B cell (primary cell): ENCODE data around the gene PPP1R15A. TPM values are rescaled to one million over a fixed set of nuclear protein-coding genes. Genes with fewer than 3 reads are reported as not detected.
"Not testable (repeated sequence)": the region's sequence is repeated elsewhere in the genome, so short reads cannot be mapped to it uniquely, and the experiment has no call there.

Experiments used
- ATAC-seq: fragments of 200-7000 bp; cut with Tn5 transposase; one replicate; pipeline ENCODE4 v1.10.0; 2021; ENCODE audit warnings: low read depth, mild to moderate bottlenecking, moderate number of reproducible peaks, moderate library complexity
- CTCF ChIA-PET: fragments of 350-600 bp; sonication (Branson Sonifier 250); formaldehyde crosslinking; loops from one replicate; lab custom pipeline; 2021; ENCODE audit warnings: antibody characterized with exemption, inconsistent platforms; lab: Charles Lee
- POLR2A ChIA-PET: fragments of 350-600 bp; sonication (Branson Sonifier 250); formaldehyde crosslinking; loops from one replicate; lab custom pipeline; 2021; ENCODE audit warnings: antibody characterized with exemption; lab: Charles Lee
- DNase-seq: peaks from one replicate; pipeline ENCODE4 v3.0.0; 2013
- H2AFZ ChIP-seq: 2 replicates; pipeline ENCODE4 v1.6.1; 2012; ENCODE audit warnings: mild to moderate bottlenecking, low read depth, low read length; ENCODE audit not compliant: insufficient read depth, poor library complexity, severe bottlenecking
- H3K27ac ChIP-seq, 2 donors: 1 replicate in 1 of 2; 2 replicates in 1 of 2; pipeline ENCODE4 v1.5.1; 2012 to 2013; ENCODE audit warnings: low read length in 2 of 2, mild to moderate bottlenecking in 2 of 2, moderate library complexity in 1 of 2
- H3K27me3 ChIP-seq, 4 experiments: fragments of 200-600 bp in 1 of 4; sonication (generic) in 1 of 4; replicated peaks in 1 of 4; 1 replicate in 2 of 4; 2 replicates in 2 of 4; pipeline versions ENCODE4 v1.6.1 to v1.7.0; 2013 to 2016; ENCODE audit warnings: low read length in 3 of 4, mild to moderate bottlenecking in 2 of 4, mixed read lengths in 1 of 4, moderate library complexity in 1 of 4; ENCODE audit not compliant: insufficient read depth in 4 of 4, control insufficient read depth in 3 of 4; ENCODE audit errors: control extremely low read depth in 1 of 4
- H3K36me3 ChIP-seq, 2 experiments: replicated peaks in 1 of 2; 1 replicate in 1 of 2; 2 replicates in 1 of 2; pipeline versions ENCODE4 v1.6.1 to v1.7.1; 2013; ENCODE audit warnings: low read length in 1 of 2; ENCODE audit not compliant: insufficient read depth in 2 of 2, control insufficient read depth in 1 of 2; ENCODE audit errors: control extremely low read depth in 1 of 2, extremely low read depth in 1 of 2
- H3K4me1 ChIP-seq, 2 donors: fragments of 200-600 bp in 1 of 2; sonication (generic) in 1 of 2; 1 replicate in 1 of 2; 2 replicates in 1 of 2; pipeline versions ENCODE4 v1.5.1 to v1.6.1; 2013 to 2017; ENCODE audit warnings: low read length in 2 of 2; ENCODE audit not compliant: control insufficient read depth in 2 of 2, insufficient read depth in 2 of 2
- H3K4me2 ChIP-seq: replicated peaks from 2 replicates; pipeline ENCODE3; 2012; ENCODE audit warnings: mild to moderate bottlenecking, low read depth, low read length; ENCODE audit not compliant: poor library complexity, severe bottlenecking
- H3K4me3 ChIP-seq, 5 experiments: fragments of 200-600 bp in 1 of 5; sonication (generic) in 1 of 5; 1 replicate in 3 of 5; 2 replicates in 2 of 5; pipeline versions ENCODE4 v1.5.1 to v1.7.0; 2011 to 2016; ENCODE audit warnings: low read length in 4 of 5, mild to moderate bottlenecking in 4 of 5, low read depth in 2 of 5, control low read depth in 1 of 5, moderate library complexity in 1 of 5; ENCODE audit not compliant: insufficient read depth in 1 of 5; ENCODE audit errors: control extremely low read depth in 1 of 5, extremely low read depth in 1 of 5
- H3K79me2 ChIP-seq: fragments of 200-600 bp; sonication (generic); one replicate; pipeline ENCODE4 v1.6.0; 2016; ENCODE audit warnings: low read length; ENCODE audit not compliant: control insufficient read depth, insufficient read depth
- H3K9ac ChIP-seq: fragments of 200-600 bp; sonication (generic); 2 replicates; pipeline ENCODE4 v1.6.1; 2017; ENCODE audit warnings: mild to moderate bottlenecking, low read length, moderate library complexity
- H3K9me3 ChIP-seq, 3 donors: one replicate each; pipeline versions ENCODE4 v1.6.1 to v1.7.1; 2013; ENCODE audit warnings: low read length in 2 of 3; ENCODE audit not compliant: control insufficient read depth in 2 of 3, insufficient read depth in 1 of 3; ENCODE audit errors: control extremely low read depth in 1 of 3
- H4K20me1 ChIP-seq: 2 replicates; pipeline ENCODE4 v1.6.0; 2012; ENCODE audit warnings: mild to moderate bottlenecking, low read length; ENCODE audit not compliant: insufficient read depth, control insufficient read depth, poor library complexity, severe bottlenecking
- H3K27ac Mint-ChIP-seq: one replicate; pipeline ENCODE4 v1.8.0; 2021; ENCODE audit warnings: mixed read lengths
- H3K27me3 Mint-ChIP-seq: one replicate; pipeline ENCODE4 v1.8.0; 2021; ENCODE audit warnings: mixed read lengths
- H3K4me1 Mint-ChIP-seq: one replicate; pipeline ENCODE4 v1.8.0; 2021; ENCODE audit warnings: mixed read lengths
- H3K4me3 Mint-ChIP-seq: one replicate; pipeline ENCODE4 v1.8.0; 2021; ENCODE audit warnings: mixed read lengths
- H3K9me3 Mint-ChIP-seq: one replicate; pipeline ENCODE4 v1.8.0; 2022; ENCODE audit warnings: mixed read lengths; ENCODE audit not compliant: insufficient read depth
- EZH2 ChIP-seq: IDR thresholded peaks from 2 replicates; pipeline ENCODE4 v1.6.1; 2012; ENCODE audit warnings: borderline replicate concordance, low read depth, mild to moderate bottlenecking, moderate library complexity, low read length; ENCODE audit not compliant: insufficient read depth, poor library complexity, severe bottlenecking
- WGBS: methylation state at CpG from one replicate; pipeline ENCODE4 v1.1.5; 2013; ENCODE audit warnings: missing lambda C conversion rate; ENCODE audit not compliant: insufficient coverage; 5-methylcytosine and 5-hydroxymethylcytosine counted together
- intact Hi-C: fragments of 100-400 bp; cut with micrococcal nuclease; formaldehyde crosslinking; loops from one replicate; pipeline ENCODE4 v1.10.0; 2022
- polyA plus RNA-seq: library from polyadenylated mRNA; depleted of rRNA; stranded (reverse); fragments of >200 nt; gene quantifications from 2 replicates; pipeline ENCODE4 v1.2.3, GENCODE V29; 2012
- total RNA-seq, 2 donors: library from RNA; stranded (reverse); fragments of 120-200 nt in 1 of 2; gene quantifications; 1 replicate in 1 of 2; 2 replicates in 1 of 2; pipeline versions ENCODE4 v1.2.3 to v1.2.4, GENCODE V29; 2013 to 2022
- TF ChIP-seq, protein P1 (sequence below): fragments of 200-600 bp; IDR thresholded peaks from one replicate; pipeline ENCODE4 v1.8.0; 2022; ENCODE audit warnings: antibody characterized with exemption, mild to moderate bottlenecking

The PPP1R15A gene
- total and polyA plus RNA-seq, 2 donors (not counting 1 experiment from before 2014, with no cell fraction given), result 122 to 1,029 TPM

DNA sequence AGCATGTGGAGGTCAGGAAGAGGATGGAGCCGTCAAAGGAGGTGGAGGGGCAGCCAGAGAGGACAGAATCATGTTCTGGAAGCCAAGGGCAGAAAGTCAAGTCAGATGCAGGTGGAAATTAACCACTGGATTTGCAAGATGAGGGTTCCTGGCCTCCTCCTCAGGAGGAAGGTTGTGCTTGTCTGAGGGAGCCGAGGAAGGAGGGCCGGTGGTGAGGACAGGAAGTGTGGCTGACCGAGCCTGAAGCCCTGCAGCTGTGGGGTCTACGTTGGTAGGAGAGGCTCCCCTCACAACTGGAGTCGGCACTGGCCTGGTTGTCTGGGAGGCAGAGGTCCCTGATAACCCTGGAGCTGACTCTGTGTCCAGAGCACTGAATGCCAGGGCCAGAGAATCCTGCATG, 45.9 kb downstream of the PPP1R15A start:
- Histone ChIP-seq H3K79me2 (no peaks in the 10 kb centered on the region), H3K4me1 (peaks cover 5 to 6% of the 10 kb centered on the region in 2 donors), H4K20me1 (no peaks in the 10 kb centered on the region), H3K27me3 (no peaks in the 10 kb centered on the region), H3K9me3 (peaks cover 0 to 3% (median 0%) of the 10 kb centered on the region in 3 donors), H3K36me3 (peaks cover 0 to 47% of the 10 kb centered on the region in 2 experiments), H3K27ac (peak overlapping the region in 1 of 2 donors; percentile 26), H3K4me3 (no peak overlapping the region), H3K4me2 (no peak overlapping the region), H2AFZ (no peak overlapping the region), H3K9ac (no peak overlapping the region)
- H3K9me3 Mint-ChIP-seq, result no peaks in the 10 kb centered on the region
- no peak for DNase-seq
- ATAC-seq, result no peak
- H3K4me3 Mint-ChIP-seq, result no peak overlapping the region
- WGBS, result 43% methylated on average over 5 of the region's 6 CpGs
- intact Hi-C loops, result no loop called here
- POLR2A ChIA-PET, result interaction anchor here (0.7 kb wide), 1 partner anchor 10 kb away, joined by 4 read pairs; no protein-coding TSS in a partner anchor
- peak overlapping the region; percentile 37 for H3K27ac Mint-ChIP-seq
- H3K27me3 Mint-ChIP-seq, result no peaks in the 10 kb centered on the region
- TF ChIP-seq, protein P1, sequence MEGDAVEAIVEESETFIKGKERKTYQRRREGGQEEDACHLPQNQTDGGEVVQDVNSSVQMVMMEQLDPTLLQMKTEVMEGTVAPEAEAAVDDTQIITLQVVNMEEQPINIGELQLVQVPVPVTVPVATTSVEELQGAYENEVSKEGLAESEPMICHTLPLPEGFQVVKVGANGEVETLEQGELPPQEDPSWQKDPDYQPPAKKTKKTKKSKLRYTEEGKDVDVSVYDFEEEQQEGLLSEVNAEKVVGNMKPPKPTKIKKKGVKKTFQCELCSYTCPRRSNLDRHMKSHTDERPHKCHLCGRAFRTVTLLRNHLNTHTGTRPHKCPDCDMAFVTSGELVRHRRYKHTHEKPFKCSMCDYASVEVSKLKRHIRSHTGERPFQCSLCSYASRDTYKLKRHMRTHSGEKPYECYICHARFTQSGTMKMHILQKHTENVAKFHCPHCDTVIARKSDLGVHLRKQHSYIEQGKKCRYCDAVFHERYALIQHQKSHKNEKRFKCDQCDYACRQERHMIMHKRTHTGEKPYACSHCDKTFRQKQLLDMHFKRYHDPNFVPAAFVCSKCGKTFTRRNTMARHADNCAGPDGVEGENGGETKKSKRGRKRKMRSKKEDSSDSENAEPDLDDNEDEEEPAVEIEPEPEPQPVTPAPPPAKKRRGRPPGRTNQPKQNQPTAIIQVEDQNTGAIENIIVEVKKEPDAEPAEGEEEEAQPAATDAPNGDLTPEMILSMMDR, result no peak
- TF ChIP-seq EZH2, result no peak
- H3K4me1 Mint-ChIP-seq, result peaks cover 11% of the 10 kb centered on the region
- CTCF ChIA-PET, result interaction anchor here (1.2 kb wide), 1 partner anchor 18 kb away, joined by 3 read pairs; the partner anchor contains the start of gene NUCB1

DNA sequence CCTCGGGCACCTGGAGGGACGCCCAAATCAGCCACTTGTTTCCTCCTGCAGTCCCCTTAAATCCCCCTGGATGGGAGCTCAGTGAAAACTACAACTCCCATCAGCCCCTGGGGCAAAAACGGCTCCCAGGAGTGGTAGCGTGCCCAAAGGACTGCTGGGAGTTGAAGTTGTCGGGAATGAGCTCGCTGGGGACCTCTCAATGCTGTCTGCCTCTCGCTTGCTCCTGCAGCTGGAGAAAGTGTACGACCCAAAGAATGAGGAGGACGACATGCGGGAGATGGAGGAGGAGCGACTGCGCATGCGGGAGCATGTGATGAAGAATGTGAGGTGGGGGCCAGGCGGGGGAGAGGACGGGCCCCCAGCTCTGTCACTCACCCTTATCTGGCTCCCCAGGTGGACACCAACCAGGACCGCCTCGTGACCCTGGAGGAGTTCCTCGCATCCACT, 46.6 kb downstream of the PPP1R15A start:
- H4K20me1 ChIP-seq, result no peaks in the 10 kb centered on the region
- no peak overlapping the region for H3K9ac ChIP-seq
- TF ChIP-seq, protein P1, result no peak
- no peak for TF ChIP-seq EZH2
- peaks cover 11% of the 10 kb centered on the region for H3K4me1 Mint-ChIP-seq
- H3K4me1 ChIP-seq, result peaks cover 5 to 6% of the 10 kb centered on the region in 2 donors
- intact Hi-C loops, result no loop called here
- POLR2A ChIA-PET, result interaction anchor here (0.6 kb wide), 1 partner anchor 43 kb away, joined by 3 read pairs; no protein-coding TSS in a partner anchor
- no peak overlapping the region for H3K4me2 ChIP-seq
- no peaks in the 10 kb centered on the region for H3K27me3 ChIP-seq
- WGBS, result 86% methylated on average over 9 of the region's 18 CpGs
- no peak overlapping the region for H3K4me3 Mint-ChIP-seq
- H3K4me3 ChIP-seq, result no peak overlapping the region
- no peaks in the 10 kb centered on the region for H3K9me3 ChIP-seq
- CTCF ChIA-PET, result no interaction called here
- H3K79me2 ChIP-seq, result no peaks in the 10 kb centered on the region
- ATAC-seq (no peak), DNase-seq (no peak)
- no peak overlapping the region for H2AFZ ChIP-seq
- H3K9me3 Mint-ChIP-seq, result no peaks in the 10 kb centered on the region
- H3K27ac ChIP-seq, result no peak overlapping the region
- H3K27me3 Mint-ChIP-seq, result no peaks in the 10 kb centered on the region
- H3K36me3 ChIP-seq, result peaks cover 0 to 41% of the 10 kb centered on the region in 2 experiments
- H3K27ac Mint-ChIP-seq, result no peak overlapping the region

DNA sequence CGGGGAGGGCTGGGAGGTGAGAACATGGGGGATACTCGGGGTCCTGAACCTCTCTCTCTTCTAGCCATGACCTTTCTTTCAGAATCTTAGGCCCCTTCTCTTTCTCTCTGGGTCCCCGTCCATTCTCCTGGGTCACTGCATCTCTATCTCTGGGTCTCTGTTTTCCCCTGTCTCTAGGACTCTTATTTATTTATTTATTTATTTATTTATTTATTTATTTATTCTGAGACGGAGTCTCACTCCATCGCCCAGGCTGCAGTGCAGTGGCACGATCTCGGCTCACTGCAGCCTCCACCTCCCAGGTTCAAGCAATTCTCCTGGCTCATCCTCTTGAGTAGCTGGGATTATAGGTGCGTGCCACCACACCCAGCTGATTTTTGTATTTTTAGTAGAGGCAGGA, 47.0 kb downstream of the PPP1R15A start:
- H3K9me3 Mint-ChIP-seq, H3K79me2 ChIP-seq, H3K27me3 Mint-ChIP-seq, H4K20me1 ChIP-seq, H3K27ac ChIP-seq, H3K4me3 ChIP-seq, H3K9me3 ChIP-seq, H3K27me3 ChIP-seq, intact Hi-C loops, H3K4me2 ChIP-seq, H2AFZ ChIP-seq, H3K4me1 ChIP-seq, ATAC-seq, DNase-seq, POLR2A ChIA-PET, H3K9ac ChIP-seq, H3K4me3 Mint-ChIP-seq, H3K27ac Mint-ChIP-seq: not testable (repeated sequence)
- no CpG with 5 or more reads among the region's 8 CpGs for WGBS
- peaks cover 11% of the 10 kb centered on the region for H3K4me1 Mint-ChIP-seq
- H3K36me3 ChIP-seq, result peaks cover 0 to 39% of the 10 kb centered on the region in 2 experiments
- CTCF ChIA-PET, result interaction anchor here (0.8 kb wide), 1 partner anchor 77 kb away, joined by 4 read pairs; no protein-coding TSS in a partner anchor
